Measurements from ENCODE around the gene PPP4R1. TPM values are rescaled to one million over a fixed set of nuclear protein-coding genes. Genes with fewer than 3 reads are reported as not detected.
A peak's percentile ranks its signal among the peaks of the same experiment; 100 is the strongest.

The PPP4R1 gene
- total RNA-seq (2012; rRNA removed) (123 and 131 TPM in 2 replicates), polyA plus RNA-seq (2012; rRNA removed) (70.9 and 80.6 TPM in 2 replicates), Bru-seq, nascent RNA (percentile 92 among the genes with signal in this experiment), BruChase-seq, experiment 1, labeled RNA remaining after a 6-hour chase (percentile 84 among the genes with signal in this experiment), BruChase-seq, experiment 2, labeled RNA remaining after a 2-hour chase (percentile 86 among the genes with signal in this experiment)
- polyA plus RNA-seq (2012; cell fraction: cytosol; rRNA removed) = 40.7 and 121 TPM in 2 replicates
- polyA plus RNA-seq (2012; cell fraction: nucleus; rRNA removed; ENCODE audit: low replicate concordance) = 131 and 135 TPM in 2 replicates
- long read RNA-seq, transcript PPP4R1-202 (20 exons, 3,885 nt) = major isoform, 36 of 114 reads
- long read RNA-seq, transcript PPP4R1-203 (20 exons, 3,925 nt) = minor isoform, 16 of 114 reads
- long read RNA-seq, partial matches to known transcripts = 38 of 114 reads
- long read RNA-seq, other reads (novel, unspliced or antisense) = 24 of 114 reads

- peak within 1 kb of the TSS; percentile 93 for H3K9ac ChIP-seq (ENCODE audit: low read depth, low read length)
- H2BK20ac ChIP-seq (ENCODE audit: low read depth, low read length) = peak within 1 kb of the TSS; percentile 35; the same call in 1 of the 2 replicates
- H4K20me1 ChIP-seq (ENCODE audit: insufficient read depth, low read length) = peaks cover 38% of the 10 kb centered on the region
- CTCF ChIA-PET = no interaction called here
- H2BK15ac ChIP-seq (ENCODE audit: low read depth, low read length) = peak within 1 kb of the TSS; percentile 64; the same call in 2 of the 3 replicates
- intact Hi-C loops (cut with micrococcal nuclease) (no loop called here), dilution Hi-C loops (cut with HindIII; ENCODE audit: low sequenced_read_pairs, unreplicated experiment) (no loop called here), in situ Hi-C loops (cut with MboI; ENCODE audit: low sequenced_read_pairs) (no loop called here)
- H2AK5ac ChIP-seq (ENCODE audit: low read depth, low read length) = peak within 1 kb of the TSS; percentile 79
- peak within 1 kb of the TSS; percentile 95 for H3K23ac ChIP-seq (ENCODE audit: low read depth, low read length)
- H4K5ac ChIP-seq (ENCODE audit: low read depth, low read length) = peak within 1 kb of the TSS; percentile 43
- POLR2A ChIA-PET (ENCODE audit: unreplicated experiment) = no interaction called here
- no peaks in the 10 kb centered on the region for H3K9me3 ChIP-seq (ENCODE audit: control insufficient read depth, insufficient read depth, low read length)
- H3K9me1 ChIP-seq (ENCODE audit: insufficient read depth, low read length) = peaks cover 14% of the 10 kb centered on the region
- peak within 1 kb of the TSS; percentile 69 for H2BK120ac ChIP-seq (ENCODE audit: low read depth, low read length)
- peak within 1 kb of the TSS; percentile 81 for H3K4me3 ChIP-seq (ENCODE audit: insufficient read depth, low read depth, low read length)
- H2AFZ ChIP-seq (replicated peaks; ENCODE audit: low read length, poor library complexity) = peak within 1 kb of the TSS; percentile 92
- H3K4me1 ChIP-seq (ENCODE audit: control insufficient read depth, insufficient read depth, low read length) = peaks cover 16% of the 10 kb centered on the region
- peak; percentile 70 for ATAC-seq (ENCODE audit: low read depth)
- peaks cover 13 to 35% of the 10 kb centered on the region in 2 experiments; a peak in 3 of 4 replicates for H3K79me1 ChIP-seq (ENCODE audit: low read depth in 1 of 2, low read length in 2 of 2)
- WGBS, 2 experiments (ENCODE audit: extremely low coverage in 2 of 2, insufficient read length in 1 of 2) = 0% methylated on average over 52 of the region's 127 CpGs; no CpG with 5 or more reads in 1 of the 2 experiments
- H3K18ac ChIP-seq (ENCODE audit: low read depth, low read length) = peak within 1 kb of the TSS; percentile 59
- H2AK9ac ChIP-seq (replicated peaks; ENCODE audit: low read depth, low read length, poor library complexity) = peak within 1 kb of the TSS; percentile 96
- peak within 1 kb of the TSS; percentile 94 for H3K14ac ChIP-seq (replicated peaks; ENCODE audit: low read depth, low read length)
- H4K91ac ChIP-seq (ENCODE audit: insufficient read depth, low read depth, low read length) = peak within 1 kb of the TSS; percentile 86
- H3K4ac ChIP-seq (ENCODE audit: low read depth, low read length) = peak within 1 kb of the TSS; percentile 95
- peak; percentile 52 for DNase-seq
- peak within 1 kb of the TSS; percentile 92 for H3K4me2 ChIP-seq (ENCODE audit: low read depth, low read length)
- BruUV-seq (replicated peaks) = no TSS peak
- peaks cover 6% of the 10 kb centered on the region for H3K36me3 ChIP-seq (ENCODE audit: control insufficient read depth, insufficient read depth, low read length)
- H3K27ac ChIP-seq (ENCODE audit: insufficient read depth, low read length) = peak within 1 kb of the TSS; percentile 99
- peak within 1 kb of the TSS; percentile 90 for H3K56ac ChIP-seq (ENCODE audit: extremely low read depth, insufficient read depth, low read length)
- peak within 1 kb of the TSS; percentile 80 to 92 for H4K8ac ChIP-seq (ENCODE audit: low read depth in 2 of 2, low read length in 2 of 2)
- no peaks in the 10 kb centered on the region for H3K27me3 ChIP-seq (ENCODE audit: control insufficient read depth, insufficient read depth, low read length)
- peak within 1 kb of the TSS; percentile 90 for H2BK5ac ChIP-seq (ENCODE audit: low read depth, low read length, poor library complexity, severe bottlenecking)
- TF ChIP-seq BHLHE40 (IDR thresholded peaks at IDR 0.05; ENCODE audit: low read depth, low read length) = no peak
- peak; percentile 64; the same call in 1 of the 2 replicates for TF ChIP-seq POLR2A (IDR thresholded peaks at IDR 0.05; ENCODE audit: low read depth, low read length)
- TF ChIP-seq MAZ (IDR thresholded peaks at IDR 0.05; ENCODE audit: borderline replicate concordance, low read depth, low read length) = peak; percentile 39; the same call in 1 of the 2 replicates
- TF ChIP-seq NFE2L2 (IDR thresholded peaks at IDR 0.05; ENCODE audit: low read depth, low read length) = no peak
- TF ChIP-seq CTCF (conservative IDR thresholded peaks at IDR 0.05; ENCODE audit: low read depth, low read length) = no peak
- TF ChIP-seq SMC3 (IDR thresholded peaks at IDR 0.05; ENCODE audit: low read depth, low read length) = no peak
- TF ChIP-seq MAFK (IDR thresholded peaks at IDR 0.05; ENCODE audit: low read depth, low read length) = no peak
- TF ChIP-seq ELK1 (IDR thresholded peaks at IDR 0.05; ENCODE audit: borderline replicate concordance, low read depth, low read length) = no peak
- 0 out of 2 replicates have a peak, but pooled peaks have one; percentile 2 for TF ChIP-seq RAD21 (IDR thresholded peaks at IDR 0.05; ENCODE audit: low read length)
- no peak for TF ChIP-seq RFX5 (IDR thresholded peaks at IDR 0.05; ENCODE audit: low read depth, low read length)
- no peak for TF ChIP-seq RCOR1 (IDR thresholded peaks at IDR 0.05; ENCODE audit: insufficient replicate concordance, low read length)
- no peak for TF ChIP-seq CHD1 (IDR thresholded peaks at IDR 0.05; ENCODE audit: low read depth, low read length)
Observed at GRCh38 chr18:9614401-9615279, at the start of gene PPP4R1. TSS of gene PPP4R1 (minus strand) at chr18:9614559. CDS start at chr18:9614484, 75 bp downstream.
